H1 (cell line): ENCODE data around the gene DPF3. TPM values are rescaled to one million over a fixed set of nuclear protein-coding genes. Genes with fewer than 3 reads are reported as not detected.

Experiments
- CTCF ChIA-PET: fragments of 300-600 bp; sonication (Branson Sonifier 250); formaldehyde crosslinking; loops from one replicate; lab custom pipeline; 2021; ENCODE audit not compliant: partially characterized antibody; lab: Charles Lee
- POLR2A ChIA-PET: fragments of 300-600 bp; sonication (Branson Sonifier 250); formaldehyde crosslinking; loops from one replicate; lab custom pipeline; 2021; ENCODE audit warnings: inconsistent platforms; ENCODE audit not compliant: partially characterized antibody; lab: Charles Lee
- DNase-seq, 2 experiments: peaks; one replicate each; pipeline versions ENCODE4 v3.0.0 to v3.0.0-alpha.2; 2010 to 2022; ENCODE audit warnings: low spot score in 2 of 2, low read depth in 1 of 2, mixed read lengths in 1 of 2
- FAIRE-seq: peaks from 2 replicates; lab custom pipeline; 2011; peaks lifted over from hg19 to GRCh38; lab: Jason Lieb, UNC
- H2AFZ ChIP-seq: 2 replicates; pipeline ENCODE4 v1.8.1; 2012; ENCODE audit warnings: low read length, inconsistent platforms
- H2AK5ac ChIP-seq: 2 replicates; pipeline ENCODE4 v1.6.1; 2013; ENCODE audit warnings: low read depth, low read length
- H2BK120ac ChIP-seq: replicated peaks from 2 replicates; pipeline ENCODE3; 2013; ENCODE audit warnings: low read depth, low read length, inconsistent platforms
- H2BK12ac ChIP-seq: 2 replicates; pipeline ENCODE4 v1.6.1; 2013; ENCODE audit warnings: low read depth, low read length
- H2BK15ac ChIP-seq: 2 replicates; pipeline ENCODE4 v1.6.1; 2013; ENCODE audit warnings: low read length
- H2BK20ac ChIP-seq: 2 replicates; pipeline ENCODE4 v1.6.1; 2013; ENCODE audit warnings: low read length
- H2BK5ac ChIP-seq: 2 replicates; pipeline ENCODE4 v1.6.1; 2013; ENCODE audit warnings: low read depth, low read length
- H3K14ac ChIP-seq: 2 replicates; pipeline ENCODE4 v1.6.1; 2013; ENCODE audit warnings: inconsistent platforms; ENCODE audit not compliant: insufficient read length
- H3K18ac ChIP-seq: 2 replicates; pipeline ENCODE4 v1.6.1; 2013; ENCODE audit warnings: low read length; ENCODE audit errors: extremely low read depth
- H3K23ac ChIP-seq: 2 replicates; pipeline ENCODE4 v1.6.1; 2013; ENCODE audit warnings: inconsistent platforms; ENCODE audit not compliant: insufficient read length
- H3K23me2 ChIP-seq: 2 replicates; pipeline ENCODE4 v1.6.1; 2013; ENCODE audit warnings: low read depth, low read length
- H3K27ac ChIP-seq: 2 replicates; pipeline ENCODE4 v1.6.1; 2011; ENCODE audit warnings: low read depth, low read length, inconsistent platforms
- H3K27me3 ChIP-seq, 4 experiments: replicated peaks in 1 of 4; 1 replicate in 1 of 4; 2 replicates in 3 of 4; pipeline versions ENCODE4 v1.6.1 to v1.8.1; 2011 to 2013; ENCODE audit warnings: low read length in 3 of 4, mild to moderate bottlenecking in 3 of 4, inconsistent platforms in 2 of 4, mixed read lengths in 2 of 4, moderate library complexity in 1 of 4; ENCODE audit not compliant: control insufficient read depth in 3 of 4, insufficient read depth in 3 of 4; ENCODE audit errors: extremely low read depth in 1 of 4
- H3K36me3 ChIP-seq, 4 experiments: 2 replicates each; pipeline versions ENCODE4 v1.6.1 to v1.8.1; 2011 to 2013; ENCODE audit warnings: mild to moderate bottlenecking in 4 of 4, low read length in 3 of 4, moderate library complexity in 2 of 4, control low read depth in 1 of 4, inconsistent platforms in 1 of 4; ENCODE audit not compliant: insufficient read depth in 4 of 4, control insufficient read depth in 2 of 4
- H3K4ac ChIP-seq: replicated peaks from 2 replicates; pipeline ENCODE3; 2013; ENCODE audit warnings: low read length, low read depth, mixed read lengths, inconsistent platforms; ENCODE audit not compliant: insufficient read length
- H3K4me1 ChIP-seq, 4 experiments: replicated peaks in 1 of 4; 1 replicate in 1 of 4; 2 replicates in 3 of 4; pipeline versions ENCODE4 v1.6.1 to v1.8.1; 2011 to 2013; ENCODE audit warnings: low read length in 3 of 4, inconsistent platforms in 2 of 4, mixed read lengths in 1 of 4; ENCODE audit not compliant: insufficient read depth in 4 of 4, control insufficient read depth in 3 of 4
- H3K4me2 ChIP-seq, 2 experiments: 2 replicates each; pipeline versions ENCODE4 v1.6.1 to v1.8.1; 2011 to 2013; ENCODE audit warnings: low read depth in 2 of 2, low read length in 2 of 2, control low read depth in 1 of 2, inconsistent platforms in 1 of 2, mild to moderate bottlenecking in 1 of 2; ENCODE audit not compliant: insufficient read depth in 1 of 2
- H3K4me3 ChIP-seq, 4 experiments: fragments of 200-600, 300-600 bp in 1 of 4; sonication (generic), shearing (Covaris generic), sonication (Bioruptor Twin) in 1 of 4; 2 replicates each; pipeline versions ENCODE4 v1.5.1 to v1.8.1; 2011 to 2016; ENCODE audit warnings: low read length in 4 of 4, low read depth in 3 of 4, control low read depth in 2 of 4, inconsistent platforms in 2 of 4, mild to moderate bottlenecking in 2 of 4, mixed read lengths in 1 of 4, moderate library complexity in 1 of 4; ENCODE audit not compliant: insufficient read depth in 2 of 4; ENCODE audit errors: extremely low read depth in 1 of 4
- H3K56ac ChIP-seq: replicated peaks from 2 replicates; pipeline ENCODE3; 2013; ENCODE audit warnings: low read depth, mild to moderate bottlenecking, mixed read lengths, low read length, inconsistent platforms; ENCODE audit not compliant: insufficient read length
- H3K79me1 ChIP-seq: 2 replicates; pipeline ENCODE4 v1.6.1; 2013; ENCODE audit warnings: low read depth, low read length, control low read depth
- H3K79me2 ChIP-seq, 2 experiments: 2 replicates each; pipeline versions ENCODE4 v1.6.1 to v1.8.1; 2012 to 2013; ENCODE audit warnings: low read length in 2 of 2, mild to moderate bottlenecking in 2 of 2, inconsistent platforms in 1 of 2; ENCODE audit not compliant: insufficient read depth in 2 of 2, control insufficient read depth in 1 of 2
- H3K9ac ChIP-seq, 4 experiments: replicated peaks in 1 of 4; 1 replicate in 1 of 4; 2 replicates in 3 of 4; pipeline versions ENCODE4 v1.6.1 to v1.8.1; 2011 to 2013; ENCODE audit warnings: low read depth in 3 of 4, low read length in 3 of 4, control low read depth in 2 of 4, mild to moderate bottlenecking in 2 of 4, moderate library complexity in 2 of 4, inconsistent platforms in 1 of 4; ENCODE audit errors: extremely low read depth in 1 of 4
- H3K9me3 ChIP-seq, 2 experiments: 2 replicates each; pipeline versions ENCODE4 v1.6.1 to v1.8.1; 2012 to 2013; ENCODE audit warnings: mild to moderate bottlenecking in 2 of 2, moderate library complexity in 2 of 2, control low read depth in 1 of 2, inconsistent platforms in 1 of 2, low read depth in 1 of 2, low read length in 1 of 2, mixed read lengths in 1 of 2; ENCODE audit not compliant: insufficient read depth in 2 of 2
- H4K20me1 ChIP-seq, 2 experiments: replicated peaks in 1 of 2; 2 replicates each; pipeline versions ENCODE3 to v1.8.1; 2011 to 2013; ENCODE audit warnings: inconsistent platforms in 2 of 2, low read length in 2 of 2, mild to moderate bottlenecking in 1 of 2; ENCODE audit not compliant: insufficient read depth in 2 of 2, control insufficient read depth in 1 of 2
- H4K5ac ChIP-seq: 2 replicates; pipeline ENCODE4 v1.6.1; 2013; ENCODE audit warnings: low read length, low read depth, mixed read lengths, inconsistent platforms; ENCODE audit not compliant: insufficient read length
- H4K8ac ChIP-seq: 2 replicates; pipeline ENCODE4 v1.8.0; 2013; ENCODE audit warnings: mild to moderate bottlenecking, moderate library complexity, low read length, inconsistent platforms; ENCODE audit not compliant: insufficient read depth; ENCODE audit errors: extremely low read depth
- H4K91ac ChIP-seq: replicated peaks from 2 replicates; pipeline ENCODE3; 2013; ENCODE audit warnings: low read length, mixed read lengths, inconsistent platforms; ENCODE audit not compliant: insufficient read length
- BCL11A ChIP-seq, 2 experiments: IDR thresholded peaks; one replicate each; pipeline ENCODE4 v1.6.1; 2011; ENCODE audit warnings: low read depth in 2 of 2, low read length in 2 of 2, mild to moderate bottlenecking in 2 of 2
- CHD2 ChIP-seq: IDR thresholded peaks from 2 replicates; pipeline ENCODE4 v1.6.1; 2012; ENCODE audit warnings: low read length, improper control_type of control experiment
- CREB1 ChIP-seq: IDR thresholded peaks from 2 replicates; pipeline ENCODE4 v1.6.1; 2012; ENCODE audit warnings: inconsistent platforms
- EP300 ChIP-seq, 2 experiments: IDR thresholded peaks; 1 replicate in 1 of 2; 2 replicates in 1 of 2; pipeline ENCODE4 v1.6.1; 2011 to 2012; ENCODE audit warnings: low read depth in 2 of 2, low read length in 2 of 2, mild to moderate bottlenecking in 2 of 2, borderline replicate concordance in 1 of 2, inconsistent platforms in 1 of 2, moderate library complexity in 1 of 2
- GTF2F1 ChIP-seq: IDR thresholded peaks from 2 replicates; pipeline ENCODE4 v1.6.1; 2012; ENCODE audit warnings: low read depth, low read length, improper control_type of control experiment, borderline replicate concordance
- KDM5A ChIP-seq: fragments of 200-600 bp; IDR thresholded peaks from 2 replicates; pipeline ENCODE4 v1.7.1; 2012; ENCODE audit warnings: mild to moderate bottlenecking, low read length, inconsistent platforms, mixed read lengths
- PHF8 ChIP-seq: fragments of 200-600 bp; sonication (generic); conservative IDR thresholded peaks from 2 replicates; pipeline ENCODE4 v1.7.1; 2012; ENCODE audit warnings: low read depth, mild to moderate bottlenecking, inconsistent platforms, low read length, moderate library complexity
- SP1 ChIP-seq: IDR thresholded peaks from 2 replicates; pipeline ENCODE4 v1.6.1; 2011; ENCODE audit warnings: low read depth, low read length
- polyA plus RNA-seq, 7 experiments: library from polyadenylated mRNA; depleted of rRNA in 3 of 7; stranded (reverse) in 5 of 7; unstranded in 2 of 7; fragments of >200 nt in 5 of 7; fragments of 200-250 nt in 2 of 7; gene quantifications; 1 replicate in 5 of 7; 2 replicates in 1 of 7; 4 replicates in 1 of 7; pipeline versions ENCODE4 v1.2.1 to v1.2.3, GENCODE V29; 2011 to 2013; ENCODE audit warnings: missing spikeins in 2 of 7, mixed read lengths in 2 of 7
- total RNA-seq: library from RNA; stranded (reverse); fragmentation: NEBNext Ultra II Directional; extraction: Animal tissue kit (Norgen Biotek cat#: 25700); gene quantifications from 2 replicates; pipeline ENCODE4 v1.2.1, GENCODE V29; 2021

DPF3 gene
- total and polyA plus RNA-seq, 2 of the 8 experiments (the other 6 are each of a cell fraction or from before 2014, with no cell fraction given), result 0.19 TPM; not detected in 1

DNA sequence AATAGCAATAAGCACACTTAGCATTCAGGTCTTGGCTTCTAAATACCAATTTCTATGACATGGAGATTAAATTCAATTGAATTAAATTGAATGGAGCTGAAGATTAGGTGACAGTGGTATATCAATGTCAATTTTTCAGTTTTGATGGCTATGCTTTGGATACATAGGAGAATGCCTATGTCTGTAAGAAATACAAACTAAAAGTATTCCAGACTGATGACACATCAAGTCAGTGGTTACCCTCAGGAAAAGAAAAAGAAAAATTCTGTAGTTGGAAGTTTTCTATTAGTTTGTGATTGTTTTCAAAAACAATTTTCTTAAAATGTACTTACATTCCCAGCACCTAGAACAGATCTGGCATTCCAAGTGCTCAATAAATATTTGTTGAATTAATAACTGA, 27.5 kb upstream of the DPF3 start:
- H3K4me3 ChIP-seq, result no peak overlapping the region
- no peak overlapping the region for H2AK5ac ChIP-seq
- H2AFZ ChIP-seq, result no peak overlapping the region
- H3K9me3 ChIP-seq, result no peaks in the 10 kb centered on the region
- peaks cover 0 to 10% (median 8%) of the 10 kb centered on the region in 4 experiments; a peak in 5 of 7 replicates for H3K27me3 ChIP-seq
- DNase-seq (no peak), FAIRE-seq (no peak)
- H3K14ac ChIP-seq, result no peak overlapping the region
- H3K4me1 ChIP-seq, result peaks cover 0 to 2% (median 0%) of the 10 kb centered on the region in 4 experiments; a peak in 4 of 7 replicates
- POLR2A ChIA-PET, result no interaction called here
- peaks cover 5% of the 10 kb centered on the region; the same call in 1 of the 2 replicates for H3K23me2 ChIP-seq
- H4K8ac ChIP-seq, result no peak overlapping the region
- H4K91ac ChIP-seq, result no peak overlapping the region
- no peaks in the 10 kb centered on the region for H4K20me1 ChIP-seq
- no peak overlapping the region for H3K9ac ChIP-seq
- no peak overlapping the region for H3K4ac ChIP-seq
- H4K5ac ChIP-seq, result no peak overlapping the region
- no peak overlapping the region for H3K18ac ChIP-seq
- no peak overlapping the region for H2BK5ac ChIP-seq
- no peak overlapping the region for H2BK12ac ChIP-seq
- no peak overlapping the region for H3K27ac ChIP-seq
- no peak overlapping the region for H3K4me2 ChIP-seq
- no peaks in the 10 kb centered on the region for H3K79me2 ChIP-seq
- H2BK15ac ChIP-seq, result no peak overlapping the region
- no peak overlapping the region for H2BK120ac ChIP-seq
- no peak overlapping the region for H3K56ac ChIP-seq
- H3K79me1 ChIP-seq, result no peaks in the 10 kb centered on the region
- no peak overlapping the region for H2BK20ac ChIP-seq
- CTCF ChIA-PET, result interaction anchor here (0.8 to 3.4 kb wide), 4 partner anchors 21 to 407 kb away, joined by 3 to 16 read pairs (median 8); no protein-coding TSS in a partner anchor
- H3K36me3 ChIP-seq, result no peaks in the 10 kb centered on the region
- H3K23ac ChIP-seq, result no peak overlapping the region
- TF ChIP-seq KDM5A, result no peak
- TF ChIP-seq GTF2F1, result no peak
- no peak for TF ChIP-seq CHD2
- no peak for TF ChIP-seq SP1
- TF ChIP-seq BCL11A (IDR thresholded peaks at IDR 0.05; ENCODE audit: low read depth in 2 of 2, low read length in 2 of 2), result no peak
- no peak for TF ChIP-seq EP300 (IDR thresholded peaks at IDR 0.05; ENCODE audit: borderline replicate concordance in 1 of 2, low read depth in 2 of 2, low read length in 2 of 2)
- no peak for TF ChIP-seq CREB1
- TF ChIP-seq PHF8, result no peak
